Vagina (tissue), 2 donors: ENCODE results near the gene LSM12.

Experiments used
- CTCF ChIP-seq, 3 experiments: fragments of 450-650 bp in 2 of 3; fragments of 200-600 bp in 1 of 3; sonication (generic) in 1 of 3; IDR thresholded peaks; one replicate each; pipeline ENCODE4 v1.5.1; 2017 to 2019; ENCODE audit warnings: antibody characterized with exemption in 3 of 3, mild to moderate bottlenecking in 2 of 3, moderate library complexity in 2 of 3
- POLR2A ChIP-seq, 2 donors: fragments of 450-650 bp; IDR thresholded peaks; one replicate each; pipeline ENCODE4 v1.6.1; 2017; ENCODE audit warnings: antibody characterized with exemption in 2 of 2, mild to moderate bottlenecking in 2 of 2, moderate library complexity in 2 of 2
- POLR2AphosphoS5 ChIP-seq, 2 donors: sonication (generic); formaldehyde crosslinking; IDR thresholded peaks; one replicate each; pipeline ENCODE4 v1.9.0; 2017; ENCODE audit warnings: antibody characterized with exemption in 2 of 2, mild to moderate bottlenecking in 2 of 2, low read depth in 1 of 2; ENCODE audit not compliant: insufficient read depth in 1 of 2

DNA sequence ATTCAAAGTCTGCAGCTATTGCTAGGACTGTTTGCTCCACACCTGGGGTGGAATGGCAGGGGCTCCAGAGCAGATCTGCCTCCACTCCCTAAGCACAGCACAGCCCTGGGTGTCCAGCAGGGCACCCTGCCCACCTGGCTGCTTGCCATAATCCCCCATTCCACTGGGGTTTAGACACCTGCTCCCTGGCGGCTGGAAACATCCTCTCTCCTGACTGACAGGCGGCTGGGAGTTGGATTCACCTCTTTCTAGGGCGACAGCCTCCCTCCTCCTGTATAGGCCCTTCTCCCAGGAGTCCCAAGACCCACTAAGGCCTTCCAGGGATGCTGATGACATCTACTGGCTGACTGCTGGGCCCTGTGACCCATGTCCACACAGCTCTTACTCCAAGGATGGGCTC lies 39.0 kb upstream of the LSM12 start:
- TF ChIP-seq CTCF (IDR thresholded peaks at IDR 0.05) (no peak), POLR2A (IDR thresholded peaks at IDR 0.05) (no peak), POLR2AphosphoS5 (IDR thresholded peaks at IDR 0.05; ENCODE audit: insufficient read depth in 1 of 2, low read depth in 1 of 2) (no peak)
